Glutamatergic neuron (in vitro differentiated cells): ENCODE results near the gene MRPL11. TPM values are rescaled to one million over a fixed set of nuclear protein-coding genes. Genes with fewer than 3 reads are reported as not detected.

ENCODE experiments used
- DNase-seq: peaks from one replicate; pipeline ENCODE4 v3.0.0; 2022
- H3K27ac Mint-ChIP-seq: one replicate; pipeline ENCODE4 v1.8.0; 2020; ENCODE audit warnings: mild to moderate bottlenecking, mixed read lengths, inconsistent platforms; ENCODE audit not compliant: unreplicated experiment
- H3K27me3 Mint-ChIP-seq: one replicate; pipeline ENCODE4 v1.8.0; 2020; ENCODE audit warnings: mild to moderate bottlenecking, moderate library complexity, mixed read lengths, inconsistent platforms; ENCODE audit not compliant: unreplicated experiment
- H3K36me3 Mint-ChIP-seq: one replicate; pipeline ENCODE4 v1.8.0; 2020; ENCODE audit warnings: mild to moderate bottlenecking, mixed read lengths, inconsistent platforms; ENCODE audit not compliant: unreplicated experiment
- H3K4me1 Mint-ChIP-seq: one replicate; pipeline ENCODE4 v1.8.0; 2020; ENCODE audit warnings: mild to moderate bottlenecking, low read depth, mixed read lengths, inconsistent platforms; ENCODE audit not compliant: unreplicated experiment
- H3K4me3 Mint-ChIP-seq: one replicate; pipeline ENCODE4 v1.8.0; 2020; ENCODE audit warnings: mild to moderate bottlenecking, mixed read lengths, inconsistent platforms; ENCODE audit not compliant: unreplicated experiment
- H3K9me3 Mint-ChIP-seq: one replicate; pipeline ENCODE4 v1.8.0; 2020; ENCODE audit warnings: mild to moderate bottlenecking, moderate library complexity, mixed read lengths, inconsistent platforms; ENCODE audit not compliant: unreplicated experiment
- CTCF ChIP-seq: fragments of 200-600 bp; sonication (generic); IDR thresholded peaks from one replicate; pipeline ENCODE4 v1.5.0; 2021; ENCODE audit not compliant: partially characterized antibody, unreplicated experiment
- long read RNA-seq: library from polyadenylated mRNA; unstranded; transcript quantifications from one replicate; pipeline ENCODE4 v2.0.0, GENCODE V29; 2020; ENCODE audit not compliant: unreplicated experiment
- total RNA-seq: library from RNA; stranded (reverse); fragmentation: NEBNext Ultra II Directional; extraction: Animal tissue kit (Norgen Biotek cat#: 25700); gene quantifications from one replicate; pipeline ENCODE4 v1.2.1, GENCODE V29; 2021; ENCODE audit not compliant: unreplicated experiment

Gene MRPL11
- total RNA-seq: 27.5 TPM
- long read RNA-seq, transcript MRPL11-201 (5 exons, 1,605 nt): major isoform, 15 of 19 reads
- long read RNA-seq, partial matches to known transcripts: 0 of 19 reads
- long read RNA-seq, other reads (novel, unspliced or antisense): 1 of 19 reads

GRCh38 chr11:66438504-66439466, at the start of gene MRPL11:
MRPL11 (minus strand) TSS chr11:66438848; CDS start chr11:66438754, 94 bp downstream.
- no peaks in the 10 kb centered on the region for H3K27me3 Mint-ChIP-seq
- DNase-seq: peak; percentile 85
- H3K9me3 Mint-ChIP-seq: peaks cover 13% of the 10 kb centered on the region
- peak within 1 kb of the TSS; percentile 99 for H3K27ac Mint-ChIP-seq
- peak; percentile 13 for TF ChIP-seq CTCF
- peaks cover 7% of the 10 kb centered on the region for H3K36me3 Mint-ChIP-seq
- H3K4me3 Mint-ChIP-seq: peak within 1 kb of the TSS; percentile 91
- peaks cover 2% of the 10 kb centered on the region for H3K4me1 Mint-ChIP-seq

- Mint-ChIP-seq H3K4me1 (no peaks in the 10 kb centered on the region), H3K36me3 (peaks cover 4% of the 10 kb centered on the region), H3K27ac (no peak overlapping the region), H3K9me3 (peaks cover 3% of the 10 kb centered on the region), H3K4me3 (no peak overlapping the region), H3K27me3 (peaks cover 2% of the 10 kb centered on the region)
- no peak for TF ChIP-seq CTCF
- no peak for DNase-seq
Measured at GRCh38 chr11:66484806-66485380, 46.2 kb upstream of the MRPL11 start.

GRCh38 chr11:66480117-66480938, 41.7 kb upstream of the MRPL11 start, which contains the start of gene DPP3:
DPP3 (plus strand) TSS chr11:66480434; CDS start chr11:66482201, 1,767 bp downstream.
- Mint-ChIP-seq H3K27me3 (peaks cover 13% of the 10 kb centered on the region), H3K9me3 (peaks cover 3% of the 10 kb centered on the region), H3K27ac (peak within 1 kb of the TSS; percentile 88), H3K4me3 (peak within 1 kb of the TSS; percentile 96), H3K4me1 (peaks cover 6% of the 10 kb centered on the region), H3K36me3 (no peaks in the 10 kb centered on the region)
- no peak for TF ChIP-seq CTCF
- DNase-seq: peak; percentile 98

GRCh38 chr11:66479394-66480116, 40.9 kb upstream of the MRPL11 start:
- Mint-ChIP-seq H3K27me3 (peaks cover 15% of the 10 kb centered on the region), H3K4me3 (peak overlapping the region; percentile 96), H3K9me3 (peaks cover 3% of the 10 kb centered on the region), H3K36me3 (no peaks in the 10 kb centered on the region), H3K27ac (peak overlapping the region; percentile 88), H3K4me1 (peaks cover 6% of the 10 kb centered on the region)
- no peak for TF ChIP-seq CTCF
- no peak for DNase-seq
